H9 (cell line): Measurements from ENCODE around the gene APOB. TPM values are rescaled to one million over a fixed set of nuclear protein-coding genes. Genes with fewer than 3 reads are reported as not detected.

Source experiments
- DNase-seq: peaks from one replicate; pipeline ENCODE4 v3.0.0-alpha.2; 2017
- H2AFZ ChIP-seq: one replicate; pipeline ENCODE4 v1.6.1; 2013; ENCODE audit warnings: mild to moderate bottlenecking, low read length, control low read depth, moderate library complexity
- H2AK5ac ChIP-seq: 2 replicates; pipeline ENCODE4 v1.6.1; 2013; ENCODE audit warnings: low read length, control low read depth, mixed read lengths; ENCODE audit not compliant: insufficient read length
- H2BK120ac ChIP-seq: one replicate; pipeline ENCODE4 v1.6.1; 2013; ENCODE audit warnings: low read depth, mild to moderate bottlenecking, low read length, control low read depth, inconsistent platforms; ENCODE audit not compliant: poor library complexity, severe bottlenecking
- H2BK12ac ChIP-seq: 2 replicates; pipeline ENCODE4 v1.6.1; 2013; ENCODE audit warnings: low read length, control low read depth, mixed read lengths, low read depth; ENCODE audit not compliant: insufficient read length
- H2BK15ac ChIP-seq: 2 replicates; pipeline ENCODE4 v1.6.1; 2013; ENCODE audit warnings: low read depth, low read length, control low read depth
- H2BK20ac ChIP-seq: one replicate; pipeline ENCODE4 v1.6.1; 2013; ENCODE audit warnings: low read depth, mild to moderate bottlenecking, low read length, control low read depth, inconsistent platforms; ENCODE audit not compliant: poor library complexity, severe bottlenecking
- H2BK5ac ChIP-seq: 2 replicates; pipeline ENCODE4 v1.6.1; 2013; ENCODE audit warnings: low read length, control low read depth, mixed read lengths; ENCODE audit not compliant: insufficient read length
- H3K14ac ChIP-seq: 2 replicates; pipeline ENCODE4 v1.6.1; 2013; ENCODE audit warnings: low read length, control low read depth; ENCODE audit not compliant: insufficient read depth
- H3K18ac ChIP-seq: 2 replicates; pipeline ENCODE4 v1.6.1; 2013; ENCODE audit warnings: low read depth, mild to moderate bottlenecking, mixed read lengths, low read length, control low read depth; ENCODE audit not compliant: insufficient read length
- H3K23ac ChIP-seq: 2 replicates; pipeline ENCODE4 v1.6.1; 2013; ENCODE audit warnings: low read length, control low read depth, mixed read lengths, low read depth; ENCODE audit not compliant: insufficient read length
- H3K23me2 ChIP-seq: 2 replicates; pipeline ENCODE4 v1.6.1; 2013; ENCODE audit warnings: low read depth, mild to moderate bottlenecking, mixed read lengths, low read length, control low read depth; ENCODE audit not compliant: insufficient read length, poor library complexity, severe bottlenecking
- H3K27ac ChIP-seq: 2 replicates; pipeline ENCODE4 v1.5.1; 2013; ENCODE audit warnings: low read length, control low read depth, mixed read lengths, low read depth; ENCODE audit not compliant: insufficient read length
- H3K27me3 ChIP-seq: 2 replicates; pipeline ENCODE4 v1.6.1; 2013; ENCODE audit warnings: low read length, control low read depth, inconsistent platforms; ENCODE audit not compliant: insufficient read depth
- H3K4ac ChIP-seq: 2 replicates; pipeline ENCODE4 v1.6.1; 2013; ENCODE audit warnings: low read depth, mild to moderate bottlenecking, control low read depth, inconsistent platforms, low read length, moderate library complexity
- H3K4me1 ChIP-seq: 2 replicates; pipeline ENCODE4 v1.6.1; 2013; ENCODE audit warnings: low read length, control low read depth, inconsistent platforms; ENCODE audit not compliant: insufficient read depth
- H3K4me2 ChIP-seq: 2 replicates; pipeline ENCODE4 v1.6.1; 2013; ENCODE audit warnings: low read length, control low read depth, mixed read lengths; ENCODE audit not compliant: insufficient read length, insufficient read depth
- H3K56ac ChIP-seq: 2 replicates; pipeline ENCODE4 v1.6.1; 2013; ENCODE audit warnings: low read depth, mild to moderate bottlenecking, mixed read lengths, low read length, control low read depth; ENCODE audit not compliant: insufficient read length
- H3K79me1 ChIP-seq: 2 replicates; pipeline ENCODE4 v1.6.1; 2013; ENCODE audit warnings: low read depth, mild to moderate bottlenecking, moderate library complexity, low read length, control low read depth, inconsistent platforms; ENCODE audit not compliant: insufficient read depth, poor library complexity, severe bottlenecking
- H3K79me2 ChIP-seq: 2 replicates; pipeline ENCODE4 v1.6.1; 2013; ENCODE audit warnings: low read length, control low read depth, inconsistent platforms; ENCODE audit not compliant: insufficient read depth
- H3K9ac ChIP-seq: 2 replicates; pipeline ENCODE4 v1.6.1; 2013; ENCODE audit warnings: low read length, control low read depth, mixed read lengths; ENCODE audit not compliant: insufficient read length; ENCODE audit errors: extremely low read depth
- H3K9me3 ChIP-seq: one replicate; pipeline ENCODE4 v1.6.1; 2013; ENCODE audit warnings: low read depth, low read length, inconsistent platforms; ENCODE audit not compliant: control insufficient read depth
- H3T11ph ChIP-seq: one replicate; pipeline ENCODE4 v1.6.1; 2013; ENCODE audit warnings: mild to moderate bottlenecking, low read length, control low read depth, inconsistent platforms
- H4K20me1 ChIP-seq: one replicate; pipeline ENCODE4 v1.6.1; 2013; ENCODE audit not compliant: control insufficient read depth, insufficient read length, insufficient read depth
- H4K5ac ChIP-seq: 2 replicates; pipeline ENCODE4 v1.6.1; 2013; ENCODE audit warnings: low read depth, mild to moderate bottlenecking, mixed read lengths, low read length, control low read depth; ENCODE audit not compliant: insufficient read length
- H4K8ac ChIP-seq: replicated peaks from 2 replicates; pipeline ENCODE4 v1.6.1; 2013; ENCODE audit warnings: low read length, control low read depth, mixed read lengths, low read depth; ENCODE audit not compliant: insufficient read length
- H4K91ac ChIP-seq: 2 replicates; pipeline ENCODE4 v1.6.1; 2013; ENCODE audit warnings: low read depth, mild to moderate bottlenecking, moderate library complexity, mixed read lengths, low read length, control low read depth; ENCODE audit not compliant: insufficient read length
- H3K27ac Mint-ChIP-seq, 3 experiments: 2 replicates in 2 of 3; 3 replicates in 1 of 3; pipeline ENCODE4 v1.8.0; 2020 to 2021; ENCODE audit warnings: mixed read lengths in 3 of 3, mild to moderate bottlenecking in 1 of 3, moderate library complexity in 1 of 3
- H3K27me3 Mint-ChIP-seq: 2 replicates; pipeline ENCODE4 v1.8.0; 2021; ENCODE audit warnings: low read depth, mild to moderate bottlenecking, moderate library complexity, mixed read lengths
- H3K36me3 Mint-ChIP-seq, 3 experiments: 2 replicates in 2 of 3; 3 replicates in 1 of 3; pipeline ENCODE4 v1.8.0; 2020 to 2021; ENCODE audit warnings: low read depth in 3 of 3, mixed read lengths in 3 of 3; ENCODE audit not compliant: insufficient read depth in 1 of 3
- H3K4me1 Mint-ChIP-seq, 2 experiments: 2 replicates each; pipeline ENCODE4 v1.8.0; 2020; ENCODE audit warnings: mixed read lengths in 2 of 2
- H3K4me3 Mint-ChIP-seq, 2 experiments: 2 replicates in 1 of 2; 3 replicates in 1 of 2; pipeline ENCODE4 v1.8.0; 2020 to 2021; ENCODE audit warnings: mild to moderate bottlenecking in 2 of 2, mixed read lengths in 2 of 2, moderate library complexity in 1 of 2
- H3K9me3 Mint-ChIP-seq, 2 experiments: 2 replicates in 1 of 2; 3 replicates in 1 of 2; pipeline ENCODE4 v1.8.0; 2020; ENCODE audit warnings: mild to moderate bottlenecking in 2 of 2, mixed read lengths in 2 of 2, moderate library complexity in 1 of 2
- WGBS: extraction: QIAGEN DNeasy Blood & Tissue Kit; methylation state at CpG from one replicate; pipeline ENCODE4 v1.1.7; 2013; ENCODE audit warnings: missing lambda C conversion rate, low lambda C conversion rate, mixed read lengths; ENCODE audit not compliant: insufficient read length; ENCODE audit errors: extremely low coverage; 5-methylcytosine and 5-hydroxymethylcytosine counted together
- total RNA-seq: library from RNA; stranded (reverse); gene quantifications from 2 replicates; pipeline ENCODE4 v1.2.1, GENCODE V29; 2021
- TF ChIP-seq, protein P1 (sequence below): fragments of 200-600 bp; sonication (generic); conservative IDR thresholded peaks from 3 replicates; pipeline ENCODE4 v1.8.0; 2021; ENCODE audit warnings: antibody characterized with exemption, mild to moderate bottlenecking

Gene APOB
- total RNA-seq, 1 experiment from 2014 or later = 0.26 TPM

DNA sequence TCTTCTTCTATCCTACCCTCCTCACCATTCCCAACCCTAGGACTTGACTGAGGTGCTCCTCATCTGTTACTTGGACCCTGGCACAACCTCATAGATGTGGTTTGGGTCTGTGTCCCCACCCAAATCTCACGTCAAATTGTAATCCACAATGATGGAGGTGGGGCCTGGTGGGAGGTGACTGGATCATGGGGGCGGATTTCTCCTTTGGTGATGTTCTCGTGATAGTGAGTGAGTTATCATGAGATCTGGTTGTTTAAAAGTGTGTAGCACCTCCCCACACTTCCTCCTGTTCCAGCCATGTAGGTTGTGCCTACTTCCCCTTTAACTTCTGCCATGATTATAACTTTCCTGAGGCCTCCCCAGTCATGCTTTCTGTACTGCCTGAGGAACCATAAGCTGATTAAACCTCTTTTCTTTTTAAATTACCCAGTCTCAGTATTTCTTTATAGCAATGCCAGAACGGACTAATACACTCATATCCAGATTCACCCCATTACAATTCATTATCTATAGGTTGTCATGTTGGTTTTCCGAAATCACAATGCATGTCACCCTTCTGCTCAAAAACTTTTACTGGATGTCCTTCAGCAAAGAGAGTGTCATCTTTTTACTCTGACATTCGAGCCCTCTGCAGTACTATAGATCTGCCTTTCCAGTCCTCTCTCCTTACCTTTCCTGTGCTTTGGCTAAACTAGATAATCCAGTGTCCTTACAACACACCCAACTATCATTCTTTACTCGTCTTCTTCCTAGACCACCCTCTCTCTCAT lies 45.7 kb downstream of the APOB start:
- peaks cover 0 to 4% of the 10 kb centered on the region in 2 experiments; a peak in 1 of 5 replicates for H3K9me3 Mint-ChIP-seq
- Histone ChIP-seq H3K56ac (no peak overlapping the region), H3K23me2 (no peaks in the 10 kb centered on the region), H3K27me3 (no peaks in the 10 kb centered on the region), H3T11ph (no peak overlapping the region), H2BK15ac (no peak overlapping the region), H3K9ac (no peak overlapping the region), H4K8ac (no peak overlapping the region), H2AFZ (no peak overlapping the region), H3K27ac (no peak overlapping the region), H2BK20ac (no peak overlapping the region), H3K79me1 (no peaks in the 10 kb centered on the region), H4K91ac (no peak overlapping the region), H3K4me2 (no peak overlapping the region), H4K20me1 (no peaks in the 10 kb centered on the region), H3K4me1 (no peaks in the 10 kb centered on the region), H2BK5ac (no peak overlapping the region), H2AK5ac (no peak overlapping the region), H3K18ac (no peak overlapping the region), H3K4ac (no peak overlapping the region), H4K5ac (no peak overlapping the region), H3K9me3 (no peaks in the 10 kb centered on the region), H3K79me2 (no peaks in the 10 kb centered on the region), H2BK120ac (no peak overlapping the region), H3K23ac (no peak overlapping the region), H2BK12ac (no peak overlapping the region), H3K14ac (no peak overlapping the region)
- H3K27me3 Mint-ChIP-seq = peaks cover 2% of the 10 kb centered on the region
- no peak overlapping the region for H3K4me3 Mint-ChIP-seq
- no peak overlapping the region for H3K27ac Mint-ChIP-seq
- TF ChIP-seq, protein P1, sequence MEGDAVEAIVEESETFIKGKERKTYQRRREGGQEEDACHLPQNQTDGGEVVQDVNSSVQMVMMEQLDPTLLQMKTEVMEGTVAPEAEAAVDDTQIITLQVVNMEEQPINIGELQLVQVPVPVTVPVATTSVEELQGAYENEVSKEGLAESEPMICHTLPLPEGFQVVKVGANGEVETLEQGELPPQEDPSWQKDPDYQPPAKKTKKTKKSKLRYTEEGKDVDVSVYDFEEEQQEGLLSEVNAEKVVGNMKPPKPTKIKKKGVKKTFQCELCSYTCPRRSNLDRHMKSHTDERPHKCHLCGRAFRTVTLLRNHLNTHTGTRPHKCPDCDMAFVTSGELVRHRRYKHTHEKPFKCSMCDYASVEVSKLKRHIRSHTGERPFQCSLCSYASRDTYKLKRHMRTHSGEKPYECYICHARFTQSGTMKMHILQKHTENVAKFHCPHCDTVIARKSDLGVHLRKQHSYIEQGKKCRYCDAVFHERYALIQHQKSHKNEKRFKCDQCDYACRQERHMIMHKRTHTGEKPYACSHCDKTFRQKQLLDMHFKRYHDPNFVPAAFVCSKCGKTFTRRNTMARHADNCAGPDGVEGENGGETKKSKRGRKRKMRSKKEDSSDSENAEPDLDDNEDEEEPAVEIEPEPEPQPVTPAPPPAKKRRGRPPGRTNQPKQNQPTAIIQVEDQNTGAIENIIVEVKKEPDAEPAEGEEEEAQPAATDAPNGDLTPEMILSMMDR = no peak
- H3K36me3 Mint-ChIP-seq = no peaks in the 10 kb centered on the region
- 100% methylated on average over 1 of the region's 7 CpGs for WGBS
- no peak for DNase-seq
- no peaks in the 10 kb centered on the region for H3K4me1 Mint-ChIP-seq
